ENCODE measurements around the gene ANTXR1. TPM values are rescaled to one million over a fixed set of nuclear protein-coding genes. Genes with fewer than 3 reads are reported as not detected.

The ANTXR1 gene
- total RNA-seq, 1 donor from 2014 or later = not detected

DNA sequence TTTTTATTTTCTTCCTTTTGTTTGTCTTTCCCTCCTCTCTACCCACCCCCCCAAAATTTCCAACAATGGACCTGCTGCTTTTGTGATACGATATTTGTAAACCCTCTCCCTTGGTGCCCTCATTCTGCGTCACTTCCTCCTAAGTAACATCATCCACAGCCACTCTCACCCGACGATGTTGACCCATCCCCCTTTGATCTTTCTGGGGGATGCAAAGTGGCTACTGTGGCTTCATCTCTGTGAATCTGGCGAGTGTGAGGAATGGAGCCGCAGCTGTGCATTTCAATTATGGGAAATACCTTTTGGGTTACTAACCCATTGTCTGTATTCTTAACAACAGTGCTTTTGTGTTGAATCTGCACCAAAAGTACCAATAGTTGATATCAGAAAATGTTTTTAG, 19.4 kb downstream of the ANTXR1 start:
- POLR2A ChIA-PET = no interaction called here
- CTCF ChIA-PET = no interaction called here
- intact Hi-C loops (cut with micrococcal nuclease) = no loop called here
- no peak for TF ChIP-seq CTCF (IDR thresholded peaks at IDR 0.05)
- H3K27ac Mint-ChIP-seq = no peak overlapping the region
- H3K4me1 Mint-ChIP-seq = no peaks in the 10 kb centered on the region
- ATAC-seq (ENCODE audit: low read depth) (no peak), DNase-seq (no peak)
- no peak overlapping the region for H3K4me3 Mint-ChIP-seq
- no peaks in the 10 kb centered on the region for H3K36me3 Mint-ChIP-seq (ENCODE audit: low read depth)
- H3K9me3 Mint-ChIP-seq = peaks cover 3% of the 10 kb centered on the region
- H3K27me3 Mint-ChIP-seq = peaks cover 16% of the 10 kb centered on the region

DNA sequence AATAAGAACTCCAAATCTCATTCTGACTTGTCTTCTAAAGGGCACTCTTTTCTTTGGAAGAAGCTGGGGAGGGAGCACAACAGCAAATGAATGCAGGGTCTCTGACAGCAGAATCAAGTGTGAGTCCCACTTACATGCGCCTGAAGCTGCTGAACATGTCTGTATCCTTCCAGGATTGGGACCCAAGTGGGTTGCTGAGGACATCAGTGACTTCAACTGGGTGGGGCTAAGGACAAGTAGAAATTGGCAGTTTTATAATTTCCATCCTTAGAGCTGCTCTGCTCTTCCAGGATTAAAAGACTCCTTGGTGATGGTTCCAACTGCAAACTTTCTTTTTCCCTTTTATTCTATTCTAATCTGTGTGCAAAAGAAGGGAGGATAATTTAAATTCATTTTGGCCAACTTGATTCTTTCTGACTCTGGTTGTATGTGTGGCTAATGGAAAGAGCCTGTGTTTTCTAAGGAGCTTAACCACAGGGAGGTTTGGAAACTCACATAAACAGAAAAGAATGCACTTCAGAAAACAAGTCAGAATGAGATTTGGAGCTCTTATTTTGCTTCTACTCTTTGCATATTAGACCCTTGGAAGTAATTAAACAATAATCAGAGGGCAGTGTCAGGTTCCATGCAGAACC, 20.6 kb downstream of the ANTXR1 start:
- intact Hi-C loops (cut with micrococcal nuclease) = no loop called here
- DNase-seq (no peak), ATAC-seq (ENCODE audit: low read depth) (no peak)
- peaks cover 18% of the 10 kb centered on the region for H3K27me3 Mint-ChIP-seq
- no peak for TF ChIP-seq CTCF (IDR thresholded peaks at IDR 0.05)
- ChIA-PET CTCF (no interaction called here), POLR2A (no interaction called here)
- H3K36me3 Mint-ChIP-seq (ENCODE audit: low read depth) = no peaks in the 10 kb centered on the region
- no peak overlapping the region for H3K27ac Mint-ChIP-seq
- H3K9me3 Mint-ChIP-seq = no peaks in the 10 kb centered on the region
- no peak overlapping the region for H3K4me3 Mint-ChIP-seq
- H3K4me1 Mint-ChIP-seq = no peaks in the 10 kb centered on the region

DNA sequence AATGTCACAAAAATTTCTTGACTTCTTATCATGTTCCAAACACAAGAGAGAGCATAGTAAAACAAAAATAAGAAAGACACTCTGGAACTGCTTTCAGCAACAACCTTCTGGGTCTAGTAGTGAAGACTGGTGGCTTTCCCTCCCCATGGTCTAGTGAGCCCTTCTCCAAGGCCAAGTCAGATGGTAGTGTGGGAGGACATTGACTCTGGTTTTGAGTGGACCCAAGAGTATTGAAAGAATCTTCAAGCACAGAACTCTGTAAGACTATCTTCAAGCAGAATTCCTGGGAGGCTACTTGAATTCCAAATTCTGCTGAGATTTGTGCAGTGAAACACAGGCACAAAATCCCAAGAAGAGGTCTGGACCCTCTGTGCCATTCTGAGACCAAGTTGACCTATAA, 21.1 kb downstream of the ANTXR1 start:
- no peaks in the 10 kb centered on the region for H3K9me3 Mint-ChIP-seq
- H3K36me3 Mint-ChIP-seq (ENCODE audit: low read depth) = no peaks in the 10 kb centered on the region
- intact Hi-C loops (cut with micrococcal nuclease) = no loop called here
- POLR2A ChIA-PET = no interaction called here
- DNase-seq (no peak), ATAC-seq (ENCODE audit: low read depth) (no peak)
- no peak for TF ChIP-seq CTCF (IDR thresholded peaks at IDR 0.05)
- CTCF ChIA-PET = no interaction called here
- H3K4me3 Mint-ChIP-seq = no peak overlapping the region
- no peaks in the 10 kb centered on the region for H3K4me1 Mint-ChIP-seq
- H3K27ac Mint-ChIP-seq = no peak overlapping the region
- peaks cover 18% of the 10 kb centered on the region for H3K27me3 Mint-ChIP-seq

DNA sequence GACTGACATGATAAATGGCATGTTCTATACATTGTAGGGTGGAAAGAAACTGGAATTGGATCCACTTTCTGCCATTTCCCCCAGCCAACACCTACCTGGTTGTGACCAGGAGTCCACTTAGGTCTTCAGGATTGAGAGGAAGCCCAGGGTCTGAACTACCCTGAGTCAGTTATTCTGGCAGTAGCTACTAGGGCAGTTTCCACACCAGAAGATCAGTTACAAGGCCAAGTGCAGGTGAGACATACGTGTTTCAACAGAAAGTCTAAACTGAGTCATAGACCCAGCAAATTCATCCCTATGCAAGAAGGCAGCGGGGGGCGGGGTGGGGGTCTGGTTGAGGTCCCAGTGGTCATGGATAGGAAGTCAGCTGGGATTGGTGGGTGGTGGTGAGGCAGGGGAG, 21.9 kb downstream of the ANTXR1 start:
- CTCF ChIA-PET = no interaction called here
- no peak for ATAC-seq (ENCODE audit: low read depth)
- TF ChIP-seq CTCF (IDR thresholded peaks at IDR 0.05) = no peak
- H3K4me3 Mint-ChIP-seq = no peak overlapping the region
- no peaks in the 10 kb centered on the region for H3K4me1 Mint-ChIP-seq
- no peak for DNase-seq
- POLR2A ChIA-PET = no interaction called here
- H3K9me3 Mint-ChIP-seq = no peaks in the 10 kb centered on the region
- H3K36me3 Mint-ChIP-seq (ENCODE audit: low read depth) = no peaks in the 10 kb centered on the region
- H3K27ac Mint-ChIP-seq = no peak overlapping the region
- intact Hi-C loops (cut with micrococcal nuclease) = no loop called here
- H3K27me3 Mint-ChIP-seq = peaks cover 18% of the 10 kb centered on the region

DNA sequence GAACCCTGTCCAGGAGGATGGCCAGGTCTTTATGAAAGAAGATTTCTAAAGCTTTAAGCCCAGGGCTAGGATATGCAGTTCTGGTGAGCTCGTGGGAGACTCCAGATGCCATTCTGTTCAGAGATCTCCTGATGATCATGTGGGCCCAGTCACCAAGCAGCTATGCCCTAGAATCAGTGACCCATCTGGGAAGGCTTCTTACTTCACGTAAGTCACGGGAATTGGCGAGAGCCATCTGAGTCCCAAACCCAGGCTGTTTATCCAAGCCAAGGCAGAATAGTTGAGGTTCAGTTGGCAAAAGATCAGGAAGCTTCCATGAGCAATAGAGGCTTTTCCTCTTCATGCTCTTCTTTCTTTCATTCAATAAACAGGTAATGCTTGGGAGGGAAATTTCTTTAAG, 23.9 kb downstream of the ANTXR1 start:
- Mint-ChIP-seq H3K27ac (no peak overlapping the region), H3K4me1 (no peaks in the 10 kb centered on the region), H3K36me3 (ENCODE audit: low read depth) (no peaks in the 10 kb centered on the region), H3K4me3 (no peak overlapping the region), H3K9me3 (no peaks in the 10 kb centered on the region), H3K27me3 (peaks cover 24% of the 10 kb centered on the region)
- CTCF ChIA-PET = no interaction called here
- intact Hi-C loops (cut with micrococcal nuclease) = no loop called here
- ATAC-seq (ENCODE audit: low read depth) (no peak), DNase-seq (no peak)
- TF ChIP-seq CTCF (IDR thresholded peaks at IDR 0.05) = no peak
- POLR2A ChIA-PET = no interaction called here

Measured in activated B cell treated with CpG ODN at 0.5 μM for 24 hours (primary cell).